ENCODE results near the gene DNAJB4. TPM values are rescaled to one million over a fixed set of nuclear protein-coding genes. Genes with fewer than 3 reads are reported as not detected.
A peak's percentile ranks its signal among the peaks of the same experiment; 100 is the strongest.

Gene DNAJB4
- total RNA-seq, 2 donors from 2014 or later = 20.2 to 24.1 TPM

DNA sequence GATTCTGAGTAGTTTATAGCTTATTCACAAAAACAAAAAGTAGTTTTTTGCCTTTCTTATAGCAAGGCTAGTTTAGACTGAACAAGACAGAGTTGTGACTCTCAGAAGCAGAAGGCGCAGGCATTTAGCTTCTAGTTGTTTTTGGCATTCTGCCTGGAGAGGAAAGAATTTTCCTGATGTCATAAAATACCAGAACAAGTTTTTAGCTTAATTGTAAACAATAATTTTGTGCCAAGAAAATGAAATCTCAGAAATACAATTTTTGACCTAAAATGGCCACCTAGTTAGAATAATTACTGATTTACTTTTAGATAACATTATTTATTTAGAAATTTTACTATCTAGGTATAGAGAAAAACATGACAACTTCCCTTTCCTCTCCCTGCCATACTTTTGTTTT is 1.0 kb downstream of the DNAJB4 start:
- Histone ChIP-seq H3K9me3 (no peaks in the 10 kb centered on the region), H3K36me3 (replicated peaks in 1 of 2; ENCODE audit: insufficient read depth in 1 of 2, low read depth in 2 of 2) (no peaks in the 10 kb centered on the region), H3K27me3 (no peaks in the 10 kb centered on the region), H3K4me3 (peak overlapping the region in 1 of 2 donors; percentile 48), H3K27ac (peak overlapping the region; percentile 84 to 93 (median 88)), H3K4me1 (peaks cover 34% of the 10 kb centered on the region)
- TF ChIP-seq POLR2A (IDR thresholded peaks at IDR 0.05) (peak in 2 of 3 donors; percentile 85 to 91), CTCF (IDR thresholded peaks at IDR 0.05) (no peak)
- peak; percentile 40 to 70 (median 48) for DNase-seq
- intact Hi-C loops (cut with DNase I) = no loop called here
- peak; percentile 61 for ATAC-seq
- WGBS, 2 donors = 0 to 2% methylated on average over 1 of the region's 1 CpG

- H3K4me3 ChIP-seq = peak overlapping the region in 1 of 2 donors; percentile 48
- peaks cover 42% of the 10 kb centered on the region for H3K4me1 ChIP-seq
- H3K36me3 ChIP-seq (replicated peaks in 1 of 2; ENCODE audit: insufficient read depth in 1 of 2, low read depth in 2 of 2) = no peaks in the 10 kb centered on the region
- TF ChIP-seq POLR2A (IDR thresholded peaks at IDR 0.05) (no peak), CTCF (IDR thresholded peaks at IDR 0.05) (no peak)
- H3K27ac ChIP-seq = peak overlapping the region; percentile 13 to 93 (median 86)
- H3K27me3 ChIP-seq = no peaks in the 10 kb centered on the region
- no peak for ATAC-seq
- intact Hi-C loops (cut with DNase I) = no loop called here
- no peak for DNase-seq
- no peaks in the 10 kb centered on the region for H3K9me3 ChIP-seq
Measured at GRCh38 chr1:78006521-78006920, 1.8 kb downstream of the DNAJB4 start.

- Histone ChIP-seq H3K4me1 (peaks cover 40% of the 10 kb centered on the region), H3K27me3 (no peaks in the 10 kb centered on the region), H3K9me3 (no peaks in the 10 kb centered on the region), H3K27ac (peak overlapping the region in 3 of 4 donors; percentile 84 to 93 (median 88)), H3K4me3 (peak overlapping the region in 1 of 2 donors; percentile 48), H3K36me3 (replicated peaks in 1 of 2; ENCODE audit: insufficient read depth in 1 of 2, low read depth in 2 of 2) (no peaks in the 10 kb centered on the region)
- intact Hi-C loops (cut with DNase I) = no loop called here
- ATAC-seq (no peak), DNase-seq (no peak)
- TF ChIP-seq POLR2A (IDR thresholded peaks at IDR 0.05) = peak in 1 of 3 donors; percentile 8
- TF ChIP-seq CTCF (IDR thresholded peaks at IDR 0.05) = no peak
- whole genome bisulfite sequencing, 2 donors = 42 to 44% methylated on average over 4 of the region's 4 CpGs
Measured at GRCh38 chr1:78007677-78008341, 3.1 kb downstream of the DNAJB4 start.

DNA sequence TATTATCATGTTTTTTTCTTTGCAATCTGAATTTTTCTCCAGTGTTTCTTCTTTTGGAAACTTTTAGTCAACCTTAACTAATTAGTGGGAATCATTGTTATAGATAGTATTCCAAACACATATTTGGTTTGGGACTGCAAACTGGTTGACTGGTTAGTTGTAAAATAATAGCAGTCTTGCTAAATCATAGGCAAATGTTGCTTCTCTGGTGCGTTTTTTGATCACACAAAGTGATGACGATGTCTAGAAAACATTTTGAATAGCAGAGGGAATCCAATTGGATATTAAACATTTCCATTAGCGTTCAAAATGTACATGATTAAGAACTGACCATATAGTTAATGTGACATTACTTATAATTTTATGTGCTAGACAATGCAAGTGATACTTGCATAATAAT is 4.5 kb downstream of the DNAJB4 start:
- Histone ChIP-seq H3K4me1 (peaks cover 40% of the 10 kb centered on the region), H3K36me3 (replicated peaks in 1 of 2; ENCODE audit: insufficient read depth in 1 of 2, low read depth in 2 of 2) (peaks cover 0 to 4% of the 10 kb centered on the region in 2 donors), H3K4me3 (peak overlapping the region in 1 of 2 donors; percentile 12), H3K9me3 (no peaks in the 10 kb centered on the region), H3K27me3 (no peaks in the 10 kb centered on the region), H3K27ac (peak overlapping the region in 2 of 4 donors; percentile 70 to 84)
- 32 to 33% methylated on average over 3 of the region's 3 CpGs for WGBS, 2 donors
- no peak for TF ChIP-seq POLR2A (IDR thresholded peaks at IDR 0.05)
- no peak for TF ChIP-seq CTCF (IDR thresholded peaks at IDR 0.05)
- intact Hi-C loops (cut with DNase I) = no loop called here
- ATAC-seq (no peak), DNase-seq (no peak)

DNA sequence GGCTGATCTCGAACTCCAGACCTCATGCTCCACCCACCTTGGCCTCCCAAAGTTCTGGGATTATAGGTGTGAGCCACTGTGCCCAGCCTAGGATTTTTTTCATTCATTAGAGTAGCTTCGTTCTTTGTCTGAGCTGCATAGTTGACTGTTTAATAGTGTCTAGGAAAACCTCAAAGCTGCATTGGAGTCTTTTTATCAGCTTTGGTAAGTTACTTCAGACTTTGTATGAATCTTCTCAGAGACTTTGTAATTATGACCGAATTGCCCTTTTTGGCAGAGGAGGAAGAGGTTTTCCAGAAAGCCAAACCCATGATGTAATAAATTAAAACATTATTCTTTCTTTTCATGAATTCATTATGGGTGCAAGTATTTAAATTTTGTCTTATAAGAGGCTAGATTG is 5.1 kb downstream of the DNAJB4 start:
- peak overlapping the region in 3 of 4 donors; percentile 9 to 84 (median 70) for H3K27ac ChIP-seq
- intact Hi-C loops (cut with DNase I) = no loop called here
- 27 to 29% methylated on average over 3 of the region's 3 CpGs for WGBS, 2 donors
- H3K27me3 ChIP-seq = no peaks in the 10 kb centered on the region
- H3K36me3 ChIP-seq (replicated peaks in 1 of 2; ENCODE audit: insufficient read depth in 1 of 2, low read depth in 2 of 2) = peaks cover 0 to 4% of the 10 kb centered on the region in 2 donors
- peaks cover 45% of the 10 kb centered on the region for H3K4me1 ChIP-seq
- no peaks in the 10 kb centered on the region for H3K9me3 ChIP-seq
- H3K4me3 ChIP-seq = no peak overlapping the region
- no peak for DNase-seq
- TF ChIP-seq CTCF (IDR thresholded peaks at IDR 0.05) = no peak
- TF ChIP-seq POLR2A (IDR thresholded peaks at IDR 0.05) = peak in 1 of 3 donors; percentile 18
- ATAC-seq = no peak
